ENCODE measurements around the gene CENPE. TPM values are rescaled to one million over a fixed set of nuclear protein-coding genes. Genes with fewer than 3 reads are reported as not detected.

The CENPE gene
- total RNA-seq, 4 donors from 2014 or later = 2.3 to 10.7 (median 7.1) TPM

- Histone ChIP-seq H3K4me1 (no peaks in the 10 kb centered on the region), H3K36me3 (peaks cover 0 to 74% (median 0%) of the 10 kb centered on the region in 3 donors), H3K9me3 (no peaks in the 10 kb centered on the region), H3K27me3 (no peaks in the 10 kb centered on the region), H3K4me3 (no peak overlapping the region), H3K27ac (no peak overlapping the region)
- no peak for DNase-seq
- no peak for TF ChIP-seq CTCF (IDR thresholded peaks at IDR 0.05)
- no peak for TF ChIP-seq POLR2A (IDR thresholded peaks at IDR 0.05)
Measured at GRCh38 chr4:103086551-103086950, 111.6 kb downstream of the CENPE start.

GRCh38 chr4:103085555-103086196 lies 112.5 kb downstream of the CENPE start:
- Histone ChIP-seq H3K36me3 (peaks cover 0 to 76% (median 0%) of the 10 kb centered on the region in 3 donors), H3K27me3 (no peaks in the 10 kb centered on the region), H3K9me3 (no peaks in the 10 kb centered on the region), H3K4me3 (no peak overlapping the region), H3K4me1 (no peaks in the 10 kb centered on the region), H3K27ac (no peak overlapping the region)
- DNase-seq = no peak
- TF ChIP-seq POLR2A (IDR thresholded peaks at IDR 0.05) (no peak), CTCF (IDR thresholded peaks at IDR 0.05) (no peak)

GRCh38 chr4:103079621-103080020 lies 118.5 kb downstream of the CENPE start:
- no peak for DNase-seq
- H3K36me3 ChIP-seq = peaks cover 0 to 31% (median 0%) of the 10 kb centered on the region in 3 donors

GRCh38 chr4:103076747-103077347 lies 121.3 kb downstream of the CENPE start, which contains the start of gene SLC9B2:
Gene SLC9B2 (minus strand): TSS chr4:103076761. CDS start chr4:103067550, 9,211 bp downstream.
- peak in 1 of 3 donors; percentile 25 for DNase-seq
- H3K27ac ChIP-seq = peak within 1 kb of the TSS; percentile 65 to 90 (median 86)
- H3K36me3 ChIP-seq = peaks cover 0 to 22% (median 0%) of the 10 kb centered on the region in 3 donors
- peak within 1 kb of the TSS; percentile 58 to 81 (median 76) for H3K4me3 ChIP-seq
- H3K9me3 ChIP-seq = no peaks in the 10 kb centered on the region
- H3K4me1 ChIP-seq = peaks cover 0 to 4% (median 4%) of the 10 kb centered on the region in 4 donors
- TF ChIP-seq CTCF (IDR thresholded peaks at IDR 0.05) (no peak), POLR2A (IDR thresholded peaks at IDR 0.05) (no peak)
- H3K27me3 ChIP-seq = no peaks in the 10 kb centered on the region

More at GRCh38 chr4:103079621-103080020, 118.5 kb downstream of the CENPE start:
- TF ChIP-seq POLR2A (IDR thresholded peaks at IDR 0.05) = no peak
- TF ChIP-seq CTCF (IDR thresholded peaks at IDR 0.05) = no peak
- Histone ChIP-seq H3K4me1 (peaks cover 0 to 4% (median 3%) of the 10 kb centered on the region in 4 donors), H3K9me3 (no peaks in the 10 kb centered on the region), H3K27ac (no peak overlapping the region), H3K4me3 (no peak overlapping the region), H3K27me3 (no peaks in the 10 kb centered on the region)

GRCh38 chr4:103075894-103076746 lies 122.0 kb downstream of the CENPE start:
- Histone ChIP-seq H3K27ac (peak overlapping the region; percentile 65 to 90 (median 86)), H3K9me3 (no peaks in the 10 kb centered on the region), H3K36me3 (peaks cover 0 to 15% (median 0%) of the 10 kb centered on the region in 3 donors), H3K27me3 (no peaks in the 10 kb centered on the region), H3K4me3 (peak overlapping the region; percentile 58 to 81 (median 76)), H3K4me1 (peaks cover 0 to 4% (median 4%) of the 10 kb centered on the region in 4 donors)
- peak; percentile 71 to 77 (median 74) for DNase-seq
- TF ChIP-seq CTCF (IDR thresholded peaks at IDR 0.05) = peak in 2 of 6 experiments; percentile 4 to 10
- TF ChIP-seq POLR2A (IDR thresholded peaks at IDR 0.05) = no peak

Data from Peyer's patch (tissue), 4 donors.